ENCODE measurements around the gene MAFF.

MAFF gene

DNA sequence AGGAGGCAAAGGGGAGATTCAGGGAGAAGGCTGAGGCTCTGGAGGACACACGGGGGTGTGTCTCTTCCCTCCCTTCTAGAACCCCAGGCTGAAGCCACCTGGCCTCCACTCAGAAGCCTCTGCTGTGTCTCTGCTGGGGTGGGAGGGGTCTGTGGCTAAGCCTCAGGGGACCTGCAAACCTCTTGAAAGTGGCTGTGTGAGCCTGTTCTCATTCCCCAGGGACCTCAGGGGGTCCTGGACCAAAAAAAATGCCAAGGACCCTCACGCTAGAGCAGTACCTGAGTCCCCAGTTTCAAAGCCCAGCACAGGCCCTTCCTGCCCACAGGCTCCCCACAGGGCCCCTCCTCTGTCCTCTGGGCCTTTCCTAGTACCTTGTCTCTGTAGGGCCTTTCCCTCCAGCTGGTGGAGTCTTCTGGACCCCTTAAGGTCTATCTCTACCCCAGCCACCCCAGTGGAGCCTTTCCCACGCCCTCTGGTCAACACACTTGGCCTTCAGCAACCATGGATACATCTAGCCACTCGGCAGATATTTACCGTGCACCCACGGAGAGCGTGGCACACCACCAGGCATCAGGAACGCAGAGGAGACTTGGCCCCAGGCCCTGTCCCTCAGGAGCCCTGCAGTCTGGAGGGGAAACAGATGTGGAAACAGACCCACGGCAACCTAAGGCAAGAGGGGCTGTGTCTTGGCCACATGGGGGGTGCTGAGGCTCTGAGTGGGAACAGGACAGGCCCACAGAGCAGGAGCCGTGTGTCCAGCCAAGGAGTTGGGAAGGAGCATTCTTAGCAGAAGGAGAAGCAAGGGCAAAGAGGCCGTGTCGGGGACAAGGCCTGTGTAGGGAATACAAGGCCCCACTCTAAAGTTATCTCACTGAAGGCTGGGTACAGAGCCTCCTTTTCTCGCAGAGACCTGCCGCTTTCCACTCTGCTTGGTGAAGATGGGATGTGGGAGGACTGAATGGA lies 38.6 kb upstream of the MAFF start:
- peaks cover 29% of the 10 kb centered on the region for H3K4me1 ChIP-seq (ENCODE audit: control insufficient read depth, insufficient read depth, low read depth, low read length)
- 90% methylated on average over 13 of the region's 14 CpGs for WGBS

GRCh38 chr22:38163844-38164550 lies 37.8 kb upstream of the MAFF start:
- no peak overlapping the region for H3K9ac ChIP-seq (ENCODE audit: low read length)
- no peak overlapping the region for H3K4me3 ChIP-seq (ENCODE audit: insufficient read depth in 1 of 2, low read depth in 1 of 2, low read length in 2 of 2)
- H3K79me1 ChIP-seq (replicated peaks; ENCODE audit: low read length, poor library complexity, severe bottlenecking): no peaks in the 10 kb centered on the region
- peak overlapping the region; percentile 15 for H2BK5ac ChIP-seq (ENCODE audit: low read depth, low read length, poor library complexity, severe bottlenecking)
- H2BK15ac ChIP-seq (ENCODE audit: low read depth, poor library complexity, severe bottlenecking): no peak overlapping the region
- H3K4me1 ChIP-seq (ENCODE audit: control insufficient read depth, insufficient read depth, low read depth, low read length): peaks cover 29% of the 10 kb centered on the region
- no peak overlapping the region for H2BK120ac ChIP-seq (ENCODE audit: low read depth, low read length)
- no peak overlapping the region for H2BK12ac ChIP-seq (ENCODE audit: low read length in 2 of 2)
- H3K4ac ChIP-seq (ENCODE audit: low read depth in 1 of 2, low read length in 2 of 2): no peak overlapping the region
- peak overlapping the region; percentile 25 for H3K27ac ChIP-seq (ENCODE audit: low read length, poor library complexity, severe bottlenecking)
- H2AFZ ChIP-seq (ENCODE audit: low read depth, low read length): no peak overlapping the region
- peak overlapping the region; percentile 85 for H2AK5ac ChIP-seq (ENCODE audit: low read length, severe bottlenecking)
- no peak for DNase-seq
- no peak overlapping the region for H4K8ac ChIP-seq (ENCODE audit: low read length)
- H3K4me2 ChIP-seq (ENCODE audit: low read length, poor library complexity, severe bottlenecking): no peak overlapping the region
- no peak overlapping the region for H4K91ac ChIP-seq (ENCODE audit: low read length)
- H3K23ac ChIP-seq (ENCODE audit: low read length in 2 of 2): no peak overlapping the region
- peaks cover 0 to 23% of the 10 kb centered on the region in 2 experiments for H3K36me3 ChIP-seq (ENCODE audit: control insufficient read depth in 1 of 2, insufficient read depth in 2 of 2, low read depth in 1 of 2, low read length in 2 of 2)
- no peaks in the 10 kb centered on the region for H3K27me3 ChIP-seq (ENCODE audit: control insufficient read depth in 1 of 2, insufficient read depth in 1 of 2, low read length in 2 of 2)
- WGBS: 73% methylated on average over 11 of the region's 13 CpGs
- no peaks in the 10 kb centered on the region for H3K9me3 ChIP-seq (ENCODE audit: control insufficient read depth, low read length)
- H3K14ac ChIP-seq (ENCODE audit: low read length in 2 of 2): no peak overlapping the region
- no peak overlapping the region for H3K18ac ChIP-seq (ENCODE audit: low read depth in 1 of 2, low read length in 2 of 2)

More for the DNA sequence above, 38.6 kb upstream of the MAFF start:
- Histone ChIP-seq H3K4ac (ENCODE audit: low read depth in 1 of 2, low read length in 2 of 2) (no peak overlapping the region), H3K18ac (ENCODE audit: low read depth in 1 of 2, low read length in 2 of 2) (no peak overlapping the region), H3K27me3 (ENCODE audit: control insufficient read depth in 1 of 2, insufficient read depth in 1 of 2, low read length in 2 of 2) (no peaks in the 10 kb centered on the region), H3K4me3 (ENCODE audit: insufficient read depth in 1 of 2, low read depth in 1 of 2, low read length in 2 of 2) (no peak overlapping the region), H3K36me3 (ENCODE audit: control insufficient read depth in 1 of 2, insufficient read depth in 2 of 2, low read depth in 1 of 2, low read length in 2 of 2) (peaks cover 0 to 20% of the 10 kb centered on the region in 2 experiments), H2BK12ac (ENCODE audit: low read length in 2 of 2) (no peak overlapping the region), H3K4me2 (ENCODE audit: low read length, poor library complexity, severe bottlenecking) (no peak overlapping the region), H3K23ac (ENCODE audit: low read length in 2 of 2) (peak overlapping the region in 1 of 2 experiments; percentile 28), H2BK120ac (ENCODE audit: low read depth, low read length) (no peak overlapping the region), H3K79me1 (replicated peaks; ENCODE audit: low read length, poor library complexity, severe bottlenecking) (no peaks in the 10 kb centered on the region), H3K14ac (ENCODE audit: low read length in 2 of 2) (peak overlapping the region in 1 of 2 experiments; percentile 76), H3K27ac (ENCODE audit: low read length, poor library complexity, severe bottlenecking) (peak overlapping the region; percentile 24), H3K9me3 (ENCODE audit: control insufficient read depth, low read length) (no peaks in the 10 kb centered on the region), H2BK15ac (ENCODE audit: low read depth, poor library complexity, severe bottlenecking) (no peak overlapping the region), H4K91ac (ENCODE audit: low read length) (peak overlapping the region; percentile 65), H2AFZ (ENCODE audit: low read depth, low read length) (no peak overlapping the region), H4K8ac (ENCODE audit: low read length) (peak overlapping the region; percentile 19), H3K9ac (ENCODE audit: low read length) (no peak overlapping the region), H2BK5ac (ENCODE audit: low read depth, low read length, poor library complexity, severe bottlenecking) (no peak overlapping the region), H2AK5ac (ENCODE audit: low read length, severe bottlenecking) (peak overlapping the region; percentile 95)
- no peak for DNase-seq

DNA sequence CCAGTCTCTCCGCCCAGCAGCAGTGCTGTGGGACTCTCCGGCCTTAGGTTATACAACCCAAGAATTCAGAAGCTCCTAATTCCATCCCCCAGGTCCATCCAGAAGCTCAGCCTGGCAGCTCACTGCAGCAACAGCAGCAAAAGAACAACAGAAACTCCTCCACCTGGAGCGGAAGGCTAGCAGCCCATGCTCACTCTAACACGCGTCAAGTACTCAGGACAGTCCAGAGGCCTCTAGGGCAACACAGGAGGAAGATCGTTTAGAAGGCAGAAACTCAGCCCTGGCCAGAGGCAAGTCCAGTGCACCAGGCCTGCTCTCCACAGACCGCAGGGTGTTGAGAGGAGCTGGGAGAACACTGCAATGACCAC lies 37.3 kb upstream of the MAFF start:
- H3K9me3 ChIP-seq (ENCODE audit: control insufficient read depth, low read length): no peaks in the 10 kb centered on the region
- no peak overlapping the region for H3K23ac ChIP-seq (ENCODE audit: low read length in 2 of 2)
- WGBS: 84% methylated on average over 7 of the region's 7 CpGs
- H3K36me3 ChIP-seq (ENCODE audit: control insufficient read depth in 1 of 2, insufficient read depth in 2 of 2, low read depth in 1 of 2, low read length in 2 of 2): peaks cover 0 to 28% of the 10 kb centered on the region in 2 experiments
- H3K4ac ChIP-seq (ENCODE audit: low read depth in 1 of 2, low read length in 2 of 2): no peak overlapping the region
- H4K8ac ChIP-seq (ENCODE audit: low read length): no peak overlapping the region
- no peak overlapping the region for H3K4me3 ChIP-seq (ENCODE audit: insufficient read depth in 1 of 2, low read depth in 1 of 2, low read length in 2 of 2)
- no peak overlapping the region for H2BK5ac ChIP-seq (ENCODE audit: low read depth, low read length, poor library complexity, severe bottlenecking)
- no peak overlapping the region for H3K14ac ChIP-seq (ENCODE audit: low read length in 2 of 2)
- no peak overlapping the region for H3K27ac ChIP-seq (ENCODE audit: low read length, poor library complexity, severe bottlenecking)
- H3K9ac ChIP-seq (ENCODE audit: low read length): no peak overlapping the region
- no peak for DNase-seq
- no peak overlapping the region for H2BK120ac ChIP-seq (ENCODE audit: low read depth, low read length)
- no peak overlapping the region for H2BK15ac ChIP-seq (ENCODE audit: low read depth, poor library complexity, severe bottlenecking)
- no peaks in the 10 kb centered on the region for H3K79me1 ChIP-seq (replicated peaks; ENCODE audit: low read length, poor library complexity, severe bottlenecking)
- no peak overlapping the region for H4K91ac ChIP-seq (ENCODE audit: low read length)
- H2AFZ ChIP-seq (ENCODE audit: low read depth, low read length): no peak overlapping the region
- peaks cover 29% of the 10 kb centered on the region for H3K4me1 ChIP-seq (ENCODE audit: control insufficient read depth, insufficient read depth, low read depth, low read length)
- no peak overlapping the region for H3K4me2 ChIP-seq (ENCODE audit: low read length, poor library complexity, severe bottlenecking)
- no peaks in the 10 kb centered on the region for H3K27me3 ChIP-seq (ENCODE audit: control insufficient read depth in 1 of 2, insufficient read depth in 1 of 2, low read length in 2 of 2)
- no peak overlapping the region for H2BK12ac ChIP-seq (ENCODE audit: low read length in 2 of 2)
- H3K18ac ChIP-seq (ENCODE audit: low read depth in 1 of 2, low read length in 2 of 2): no peak overlapping the region
- no peak overlapping the region for H2AK5ac ChIP-seq (ENCODE audit: low read length, severe bottlenecking)

All from mesenchymal stem cell (in vitro differentiated cells and primary cell).